BJ (cell line): ENCODE measurements around the gene BACE2. TPM values are rescaled to one million over a fixed set of nuclear protein-coding genes. Genes with fewer than 3 reads are reported as not detected.

ENCODE experiments used
- CTCF ChIA-PET: fragments of 350-600 bp; formaldehyde crosslinking; extraction: SDS; loops from one replicate; lab custom pipeline; 2021; ENCODE audit warnings: antibody characterized with exemption, inconsistent platforms; lab: Yijun Ruan, JAX
- POLR2A ChIA-PET: fragments of 300-600 bp; sonication (Branson Sonifier 250); formaldehyde crosslinking; extraction: SDS; loops from one replicate; lab custom pipeline; 2021; ENCODE audit warnings: antibody characterized with exemption; lab: Charles Lee
- DNase-seq: peaks from one replicate; pipeline ENCODE4 v3.0.0-alpha.2; 2011; ENCODE audit warnings: low read depth
- H3K27me3 ChIP-seq: 2 replicates; pipeline ENCODE4 v1.6.0; 2011; ENCODE audit warnings: low read length; ENCODE audit not compliant: control insufficient read depth, insufficient read depth
- H3K36me3 ChIP-seq: 2 replicates; pipeline ENCODE4 v1.5.1; 2011; ENCODE audit warnings: low read length; ENCODE audit not compliant: control insufficient read depth, insufficient read depth
- H3K4me3 ChIP-seq: 2 replicates; pipeline ENCODE4 v1.5.1; 2011; ENCODE audit warnings: low read depth, mild to moderate bottlenecking, control low read depth, low read length
- CTCF ChIP-seq: IDR thresholded peaks from 2 replicates; pipeline ENCODE4 v1.5.1; 2011; ENCODE audit warnings: low read depth, mild to moderate bottlenecking, control low read depth, inconsistent platforms, low read length, moderate library complexity; ENCODE audit not compliant: insufficient read depth
- polyA plus RNA-seq: library from polyadenylated mRNA; depleted of rRNA; stranded (reverse); fragments of >200 nt; gene quantifications from 2 replicates; pipeline ENCODE4 v1.2.3, GENCODE V29; 2011

BACE2 gene
- polyA plus RNA-seq, 1 experiment = 38.5 TPM

GRCh38 chr21:41124641-41125201, 43.2 kb upstream of the BACE2 start:
- POLR2A ChIA-PET = no interaction called here
- CTCF ChIA-PET = interaction anchor here (4.8 to 6.4 kb wide), 2 partner anchors 9 to 12 kb away, joined by 18 to 49 read pairs; no protein-coding TSS in a partner anchor
- Histone ChIP-seq H3K27me3 (peaks cover 4% of the 10 kb centered on the region; the same call in 1 of the 2 replicates), H3K36me3 (no peaks in the 10 kb centered on the region), H3K4me3 (no peak overlapping the region)
- no peak for TF ChIP-seq CTCF
- no peak for DNase-seq

- no peaks in the 10 kb centered on the region for H3K27me3 ChIP-seq
- ChIA-PET POLR2A (no interaction called here), CTCF (interaction anchor here (1.0 kb wide), 1 partner anchor 22 kb away, joined by 3 read pairs; no protein-coding TSS in a partner anchor)
- no peaks in the 10 kb centered on the region for H3K36me3 ChIP-seq
- DNase-seq = no peak
- TF ChIP-seq CTCF = no peak
- H3K4me3 ChIP-seq = no peak overlapping the region
Measured at GRCh38 chr21:41128981-41129380, 39.0 kb upstream of the BACE2 start.

GRCh38 chr21:41130883-41131282, 37.1 kb upstream of the BACE2 start:
- Histone ChIP-seq H3K36me3 (no peaks in the 10 kb centered on the region), H3K27me3 (no peaks in the 10 kb centered on the region; the same call in 1 of the 2 replicates), H3K4me3 (no peak overlapping the region)
- TF ChIP-seq CTCF = no peak
- POLR2A ChIA-PET = no interaction called here
- DNase-seq = no peak
- CTCF ChIA-PET = no interaction called here

- ChIA-PET CTCF (interaction anchor here (0.6 to 2.5 kb wide), 21 partner anchors 11 to 990 kb away, joined by 3 to 49 read pairs (median 4); no protein-coding TSS in a partner anchor), POLR2A (no interaction called here)
- H3K36me3 ChIP-seq = no peaks in the 10 kb centered on the region
- no peak for DNase-seq
- H3K4me3 ChIP-seq = no peak overlapping the region
- H3K27me3 ChIP-seq = peaks cover 2% of the 10 kb centered on the region
- peak; percentile 67 for TF ChIP-seq CTCF
Measured at GRCh38 chr21:41133874-41134522, 34.0 kb upstream of the BACE2 start.

- ChIA-PET CTCF (interaction anchor here (0.7 to 3.1 kb wide), 2 partner anchors 12 to 1459 kb away, joined by 3 to 18 read pairs; no protein-coding TSS in a partner anchor), POLR2A (no interaction called here)
- Histone ChIP-seq H3K27me3 (peaks cover 2% of the 10 kb centered on the region), H3K4me3 (no peak overlapping the region), H3K36me3 (no peaks in the 10 kb centered on the region)
- TF ChIP-seq CTCF = no peak
- DNase-seq = no peak
Measured at GRCh38 chr21:41135746-41136145, 32.2 kb upstream of the BACE2 start.
